ENCODE data around the gene GPR25. TPM values are rescaled to one million over a fixed set of nuclear protein-coding genes. Genes with fewer than 3 reads are reported as not detected.

Gene GPR25, protein sequence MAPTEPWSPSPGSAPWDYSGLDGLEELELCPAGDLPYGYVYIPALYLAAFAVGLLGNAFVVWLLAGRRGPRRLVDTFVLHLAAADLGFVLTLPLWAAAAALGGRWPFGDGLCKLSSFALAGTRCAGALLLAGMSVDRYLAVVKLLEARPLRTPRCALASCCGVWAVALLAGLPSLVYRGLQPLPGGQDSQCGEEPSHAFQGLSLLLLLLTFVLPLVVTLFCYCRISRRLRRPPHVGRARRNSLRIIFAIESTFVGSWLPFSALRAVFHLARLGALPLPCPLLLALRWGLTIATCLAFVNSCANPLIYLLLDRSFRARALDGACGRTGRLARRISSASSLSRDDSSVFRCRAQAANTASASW
- not detected in 2 replicates for total RNA-seq (2014; rRNA removed; shearing (Covaris generic); ENCODE audit: low replicate concordance)

DNA sequence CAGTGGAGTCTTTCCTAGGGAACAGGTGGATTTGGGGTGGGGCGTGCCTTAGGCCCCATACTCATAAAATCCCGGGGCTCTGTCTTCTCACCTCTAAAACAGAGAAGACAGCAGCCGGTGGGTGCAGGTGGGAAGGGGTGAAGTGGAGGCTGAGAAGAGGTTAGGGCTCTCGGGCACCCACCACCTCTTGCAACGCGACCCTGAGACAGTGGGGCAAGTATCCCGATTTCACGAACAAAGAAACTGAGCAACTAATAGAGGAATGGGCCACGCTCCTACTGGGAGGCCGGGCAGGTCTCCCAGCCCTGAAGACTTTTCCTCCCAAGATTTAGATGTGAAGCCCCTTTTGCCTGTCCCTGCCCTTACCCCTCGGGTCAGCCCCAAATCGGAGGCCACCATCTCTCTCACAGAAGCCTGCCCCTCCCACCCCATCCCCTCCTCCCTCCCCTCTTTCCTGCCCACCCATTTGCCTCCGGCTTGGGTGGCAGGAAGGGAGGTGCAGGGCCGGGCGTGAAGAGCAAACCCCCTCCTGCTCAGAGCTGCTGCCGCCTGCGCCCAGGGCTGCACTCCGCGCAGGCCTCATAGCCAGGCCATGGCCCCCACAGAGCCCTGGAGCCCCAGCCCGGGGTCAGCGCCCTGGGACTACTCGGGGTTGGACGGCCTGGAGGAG lies at the start of gene GPR25:
GPR25 (plus strand) TSS at position 536 of the 670 bp plus-strand sequence; CDS start at position 593, 57 bp downstream.
- DNase-seq, result no peak
- H3K27me3 ChIP-seq, result peaks cover 8% of the 10 kb centered on the region
- no peaks in the 10 kb centered on the region for H3K9me3 ChIP-seq
- no peaks in the 10 kb centered on the region for H3K36me3 ChIP-seq
- H3K4me3 ChIP-seq, result no peak within 1 kb of the TSS

DNA sequence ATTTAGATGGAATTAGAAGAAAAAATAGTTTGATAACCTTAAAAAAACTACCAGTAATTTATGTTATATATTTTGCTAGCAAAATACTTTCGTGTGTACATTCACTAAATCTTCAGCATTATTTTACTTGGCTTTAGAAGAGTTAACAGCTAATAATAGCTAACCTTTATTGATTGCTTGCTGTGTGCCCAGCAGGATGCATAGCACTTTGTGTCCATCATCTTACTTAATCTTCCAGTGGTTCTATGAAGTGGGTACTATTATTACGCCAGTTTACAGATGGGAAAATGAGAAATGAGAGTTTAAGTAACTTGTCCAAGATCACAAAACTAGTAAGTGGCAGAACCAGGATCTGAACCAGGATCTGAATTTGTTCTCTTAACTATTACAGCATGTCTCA lies 41.7 kb upstream of the GPR25 start:
- DNase-seq, result no peak
- Histone ChIP-seq H3K27me3 (no peaks in the 10 kb centered on the region), H3K9me3 (no peaks in the 10 kb centered on the region), H3K4me3 (no peak overlapping the region), H3K36me3 (peaks cover 17% of the 10 kb centered on the region)

DNA sequence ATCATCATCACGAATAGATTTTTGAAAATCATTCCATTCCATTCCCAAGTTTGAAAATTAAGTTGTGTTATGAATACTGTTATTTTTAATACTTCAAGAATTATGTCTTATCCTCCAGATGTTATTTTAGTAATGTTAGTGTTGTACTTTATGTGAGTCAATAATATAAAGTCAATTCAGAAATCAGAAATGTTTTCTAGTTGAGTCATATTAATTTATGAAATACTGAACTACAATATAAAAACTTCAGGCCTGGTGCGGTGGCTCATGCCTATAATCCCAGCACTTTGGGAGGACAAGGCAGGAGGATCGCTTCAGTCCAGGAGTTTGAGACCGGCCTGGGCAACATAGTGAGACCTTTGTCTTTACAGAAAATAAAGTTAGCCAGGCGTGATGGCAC lies 38.4 kb upstream of the GPR25 start:
- no peaks in the 10 kb centered on the region for H3K27me3 ChIP-seq
- H3K36me3 ChIP-seq, result peaks cover 25% of the 10 kb centered on the region
- no peak overlapping the region for H3K4me3 ChIP-seq
- peaks cover 7% of the 10 kb centered on the region; the same call in 1 of the 2 replicates for H3K9me3 ChIP-seq
- DNase-seq, result no peak

DNA sequence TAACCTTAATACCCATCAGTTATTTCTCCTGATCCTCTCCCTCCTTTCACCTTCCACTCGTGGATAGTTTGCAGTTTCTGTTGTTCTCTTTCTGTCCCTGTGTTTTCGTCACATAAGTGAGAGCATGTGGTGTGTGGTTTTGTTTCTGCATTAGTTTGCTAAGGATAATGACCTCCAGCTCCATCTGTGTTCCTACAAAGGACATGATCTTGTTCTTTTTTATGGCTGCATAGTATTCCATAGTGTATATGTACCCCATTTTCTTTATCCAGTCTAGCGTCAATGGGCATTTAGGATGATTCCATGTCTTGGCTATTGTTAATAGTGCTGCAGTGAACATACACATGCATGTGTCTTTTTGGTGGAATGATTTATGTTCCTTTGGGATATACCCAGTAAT lies 36.6 kb upstream of the GPR25 start:
- H3K27me3 ChIP-seq, result no peaks in the 10 kb centered on the region
- peaks cover 26% of the 10 kb centered on the region for H3K36me3 ChIP-seq
- H3K9me3 ChIP-seq, result peaks cover 7% of the 10 kb centered on the region; the same call in 1 of the 2 replicates
- DNase-seq, result no peak
- no peak overlapping the region for H3K4me3 ChIP-seq

DNA sequence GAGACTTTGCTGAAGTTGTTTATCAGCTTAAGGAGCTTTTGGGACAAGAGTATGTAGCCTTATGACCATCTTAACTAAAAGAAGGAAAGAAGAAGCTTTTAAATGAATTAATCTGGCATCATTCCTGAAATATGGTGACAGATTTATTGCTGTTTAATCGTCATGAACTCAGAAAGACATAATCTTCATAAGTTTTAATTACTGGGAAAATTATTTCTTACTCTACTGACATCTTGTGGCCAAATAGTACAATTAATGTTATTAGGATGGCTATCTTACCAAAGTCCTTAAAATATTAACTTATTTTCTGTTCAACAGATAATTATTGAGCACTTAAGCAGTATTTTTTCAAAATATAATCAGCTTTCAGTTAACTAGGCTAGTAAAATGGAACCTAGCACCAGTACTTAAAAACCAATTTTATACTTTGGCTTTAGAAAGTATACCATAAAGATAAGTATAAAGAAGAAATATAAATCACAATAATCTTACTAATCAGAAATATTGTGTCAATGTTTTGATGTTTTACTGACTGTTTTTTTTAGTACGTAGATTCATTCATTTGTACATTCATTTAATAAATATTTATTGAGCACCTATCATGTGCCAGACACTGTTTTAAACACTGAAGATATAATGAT lies 34.7 kb upstream of the GPR25 start:
- Histone ChIP-seq H3K36me3 (peaks cover 31% of the 10 kb centered on the region), H3K9me3 (peaks cover 7% of the 10 kb centered on the region; the same call in 1 of the 2 replicates), H3K27me3 (no peaks in the 10 kb centered on the region), H3K4me3 (no peak overlapping the region)
- no peak for DNase-seq

DNA sequence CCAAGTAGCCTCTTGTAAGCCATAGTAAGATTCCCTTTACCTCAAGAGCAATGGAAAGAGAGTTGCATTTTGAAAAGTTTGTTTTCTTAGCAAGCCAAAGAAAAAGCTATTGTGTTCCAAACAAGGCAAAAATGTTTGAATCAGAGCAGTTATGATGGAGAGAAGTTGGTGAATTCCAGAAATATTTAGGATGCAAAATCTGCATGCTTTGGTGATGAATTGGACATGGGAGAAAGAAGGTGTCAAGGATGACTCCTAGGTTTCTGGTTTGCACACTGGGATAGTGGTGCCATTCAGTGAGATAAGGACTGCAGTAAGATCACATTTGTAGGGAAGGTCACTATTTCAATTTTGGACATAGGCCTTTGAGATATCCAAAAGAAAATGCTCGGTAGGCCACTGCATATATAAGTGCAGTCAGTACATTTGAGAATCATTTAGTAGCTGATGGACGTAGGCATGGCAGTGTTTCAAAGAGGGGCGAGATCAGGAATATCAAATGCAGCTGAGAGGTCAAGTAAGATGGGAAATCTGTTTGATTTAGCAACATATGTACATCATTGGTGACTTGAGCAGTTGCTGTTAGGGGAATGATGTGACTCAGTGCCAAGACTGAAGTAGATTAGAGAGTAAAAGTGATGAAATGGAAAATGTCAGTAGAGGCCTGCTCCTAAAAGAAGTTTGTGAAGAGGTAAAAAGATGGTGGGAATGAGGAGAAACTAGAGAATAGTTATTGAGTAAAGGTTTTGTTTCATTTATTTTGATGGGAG lies 33.9 kb upstream of the GPR25 start:
- H3K4me3 ChIP-seq, result no peak overlapping the region
- H3K9me3 ChIP-seq, result peaks cover 7% of the 10 kb centered on the region; the same call in 1 of the 2 replicates
- no peaks in the 10 kb centered on the region for H3K27me3 ChIP-seq
- no peak for DNase-seq
- peaks cover 35% of the 10 kb centered on the region for H3K36me3 ChIP-seq

DNA sequence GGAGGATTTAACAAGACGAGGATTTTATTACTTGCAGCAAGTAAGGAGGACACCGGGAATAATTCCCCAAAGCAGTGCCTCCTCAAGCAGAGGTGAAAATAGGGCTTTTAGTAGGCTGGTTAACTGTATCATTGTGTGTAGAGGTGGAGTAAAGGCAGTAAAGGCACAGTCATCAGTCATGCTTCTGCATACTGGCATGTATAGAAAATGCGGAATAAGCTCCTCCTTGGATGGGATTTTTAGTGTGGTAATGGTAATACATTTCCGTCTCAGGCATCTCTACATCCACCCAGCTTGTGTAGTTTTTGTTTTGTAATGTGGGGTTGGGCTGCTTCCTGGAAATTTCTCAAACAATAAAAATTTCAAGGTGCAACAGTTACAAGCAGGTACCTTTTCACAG lies 27.4 kb upstream of the GPR25 start:
- Histone ChIP-seq H3K9me3 (no peaks in the 10 kb centered on the region), H3K4me3 (no peak overlapping the region), H3K27me3 (no peaks in the 10 kb centered on the region), H3K36me3 (peaks cover 48% of the 10 kb centered on the region)
- DNase-seq, result no peak

DNA sequence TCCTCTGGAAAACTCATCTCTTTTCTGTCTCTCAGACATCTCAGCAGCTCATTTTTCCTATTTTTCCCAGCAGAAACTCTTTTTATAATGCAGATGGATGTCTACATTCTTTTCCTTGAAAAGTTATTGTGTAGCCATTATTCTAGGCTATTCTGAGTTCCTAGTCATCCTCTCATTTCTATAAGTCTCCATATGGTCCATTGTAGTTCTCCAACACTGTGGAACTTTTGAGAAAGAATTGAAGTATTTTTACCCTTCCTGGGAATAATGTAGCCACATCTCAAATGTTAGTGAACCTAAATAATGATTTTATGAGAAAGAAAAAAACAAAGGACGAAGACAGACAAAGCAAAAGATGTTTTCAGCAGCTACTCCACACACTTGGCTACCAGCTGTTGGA lies 26.4 kb upstream of the GPR25 start:
- peaks cover 55% of the 10 kb centered on the region for H3K36me3 ChIP-seq
- H3K27me3 ChIP-seq, result no peaks in the 10 kb centered on the region
- no peak overlapping the region for H3K4me3 ChIP-seq
- H3K9me3 ChIP-seq, result no peaks in the 10 kb centered on the region
- no peak for DNase-seq

DNA sequence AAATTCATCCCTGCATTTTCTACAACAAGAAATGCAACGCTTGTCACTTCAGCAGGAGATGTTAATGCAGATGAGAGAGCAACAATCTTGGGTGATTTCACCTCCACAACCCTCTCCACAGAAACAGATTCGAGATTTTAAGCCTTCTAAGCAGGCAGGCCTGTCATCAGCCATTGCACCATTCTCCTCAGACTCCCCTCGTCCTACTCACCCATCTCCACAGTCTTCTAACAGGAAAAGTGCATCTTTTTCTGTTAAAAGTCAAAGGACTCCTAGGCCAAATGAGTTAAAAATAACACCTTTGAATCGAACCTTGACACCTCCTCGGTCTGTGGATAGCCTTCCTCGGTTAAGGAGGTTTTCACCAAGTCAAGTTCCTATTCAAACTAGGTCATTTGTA lies 23.4 kb upstream of the GPR25 start:
- Histone ChIP-seq H3K4me3 (no peak overlapping the region), H3K27me3 (no peaks in the 10 kb centered on the region), H3K9me3 (no peaks in the 10 kb centered on the region), H3K36me3 (peaks cover 68% of the 10 kb centered on the region)
- no peak for DNase-seq

DNA sequence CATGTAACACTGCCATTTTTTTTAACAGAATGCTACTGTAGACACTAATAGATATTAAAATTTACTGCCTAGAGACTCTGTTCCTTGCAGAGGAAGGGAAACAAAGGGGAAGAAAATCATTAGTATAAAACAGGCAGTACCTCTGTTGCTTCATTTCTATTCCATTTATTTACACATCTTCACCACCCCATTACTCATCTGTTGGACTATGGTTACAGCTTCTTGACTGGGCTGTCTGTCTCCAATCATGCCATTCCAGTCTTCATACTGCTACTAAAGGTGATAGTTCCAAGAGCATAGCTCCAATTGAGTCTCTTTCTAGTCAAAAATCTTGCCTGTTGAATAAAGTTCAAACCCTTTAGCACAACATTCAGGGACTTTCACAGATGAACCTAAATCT lies 22.2 kb upstream of the GPR25 start:
- Histone ChIP-seq H3K9me3 (no peaks in the 10 kb centered on the region), H3K27me3 (no peaks in the 10 kb centered on the region), H3K36me3 (peaks cover 76% of the 10 kb centered on the region), H3K4me3 (no peak overlapping the region)
- no peak for DNase-seq

DNA sequence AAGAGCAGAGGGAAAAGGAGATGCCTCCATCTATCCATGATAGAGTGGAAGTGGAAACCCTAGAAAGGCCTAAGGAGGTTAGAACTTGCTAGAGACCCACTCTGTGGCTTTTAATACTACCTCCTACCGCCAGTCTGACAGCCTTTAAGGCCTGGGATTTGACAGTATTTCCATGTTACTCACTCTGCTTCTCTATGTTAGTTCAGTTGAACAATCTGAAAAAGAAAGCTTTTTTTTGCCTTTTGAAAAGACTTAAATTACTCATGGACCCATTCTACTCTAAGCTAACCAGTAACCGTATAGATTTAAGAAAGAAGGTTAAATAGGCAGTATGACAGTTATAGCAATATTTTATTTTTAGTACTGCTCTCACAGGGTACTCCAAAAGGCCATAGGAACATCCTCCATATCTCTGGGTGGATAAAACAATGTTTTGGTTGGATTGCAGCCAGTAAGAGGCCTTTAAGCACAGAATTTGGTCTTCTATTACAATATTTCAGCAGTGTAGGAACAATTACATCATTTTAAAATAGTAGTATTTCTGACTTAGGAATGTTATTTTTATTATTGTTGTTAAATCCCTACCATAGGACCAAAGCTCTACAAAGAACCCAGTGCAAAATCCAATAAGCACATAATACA lies 15.9 kb upstream of the GPR25 start:
- DNase-seq, result no peak
- Histone ChIP-seq H3K36me3 (peaks cover 65% of the 10 kb centered on the region), H3K27me3 (no peaks in the 10 kb centered on the region), H3K4me3 (no peak overlapping the region), H3K9me3 (no peaks in the 10 kb centered on the region)

DNA sequence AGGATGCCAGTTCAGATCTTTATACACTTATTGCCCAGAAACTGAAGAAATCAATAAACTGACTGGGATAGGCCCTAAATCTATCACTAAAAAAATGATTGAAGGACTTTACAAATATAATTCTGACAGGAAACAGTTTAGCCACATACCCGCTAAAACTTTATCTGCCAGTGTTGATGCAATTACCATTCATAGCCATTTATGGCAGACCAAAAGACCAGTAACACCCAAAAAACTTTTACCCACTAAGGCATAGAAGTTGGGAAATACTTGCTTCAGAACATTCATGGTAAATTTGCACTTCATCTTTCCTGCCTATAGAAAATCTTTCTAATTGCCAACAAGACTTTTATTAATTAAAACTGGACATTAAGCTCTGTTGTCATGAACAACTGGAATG lies 15.0 kb upstream of the GPR25 start:
- DNase-seq, result no peak
- H3K4me3 ChIP-seq, result no peak overlapping the region
- H3K27me3 ChIP-seq, result no peaks in the 10 kb centered on the region
- no peaks in the 10 kb centered on the region for H3K9me3 ChIP-seq
- H3K36me3 ChIP-seq, result peaks cover 57% of the 10 kb centered on the region

DNA sequence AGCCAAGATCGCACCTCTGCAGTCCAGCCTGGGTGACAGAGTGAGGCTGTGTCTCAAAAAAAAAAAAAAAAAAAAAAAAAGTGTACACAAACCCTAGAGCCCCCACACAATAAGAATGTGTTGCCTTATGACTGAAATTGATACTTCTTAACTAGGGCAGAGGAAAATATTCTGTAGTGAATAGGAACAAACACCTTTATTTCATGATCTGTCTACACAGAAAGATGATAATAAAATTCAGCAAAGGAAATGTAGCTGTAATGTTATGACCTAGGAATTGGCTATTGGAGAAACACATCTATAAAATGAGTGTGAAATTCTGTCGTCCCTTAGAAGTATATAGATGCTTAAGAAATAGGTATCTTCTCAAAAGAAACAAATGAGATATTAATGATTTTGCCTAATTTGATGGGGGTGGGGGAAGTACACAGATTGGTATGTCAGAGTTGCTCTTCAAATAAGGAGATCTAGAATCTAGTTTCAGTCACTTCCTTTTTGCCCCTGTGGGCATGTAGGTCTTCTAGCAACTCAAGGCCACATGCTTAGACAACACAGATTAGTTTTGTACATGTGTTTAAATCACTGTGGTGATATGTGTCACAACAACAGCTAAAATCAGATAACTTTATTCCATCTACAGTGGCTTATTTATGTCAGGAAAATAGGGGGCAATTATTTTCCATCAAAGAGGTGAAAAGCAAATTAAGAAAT lies 10.7 kb upstream of the GPR25 start:
- H3K4me3 ChIP-seq, result no peak overlapping the region
- peaks cover 24% of the 10 kb centered on the region for H3K36me3 ChIP-seq
- DNase-seq, result no peak

DNA sequence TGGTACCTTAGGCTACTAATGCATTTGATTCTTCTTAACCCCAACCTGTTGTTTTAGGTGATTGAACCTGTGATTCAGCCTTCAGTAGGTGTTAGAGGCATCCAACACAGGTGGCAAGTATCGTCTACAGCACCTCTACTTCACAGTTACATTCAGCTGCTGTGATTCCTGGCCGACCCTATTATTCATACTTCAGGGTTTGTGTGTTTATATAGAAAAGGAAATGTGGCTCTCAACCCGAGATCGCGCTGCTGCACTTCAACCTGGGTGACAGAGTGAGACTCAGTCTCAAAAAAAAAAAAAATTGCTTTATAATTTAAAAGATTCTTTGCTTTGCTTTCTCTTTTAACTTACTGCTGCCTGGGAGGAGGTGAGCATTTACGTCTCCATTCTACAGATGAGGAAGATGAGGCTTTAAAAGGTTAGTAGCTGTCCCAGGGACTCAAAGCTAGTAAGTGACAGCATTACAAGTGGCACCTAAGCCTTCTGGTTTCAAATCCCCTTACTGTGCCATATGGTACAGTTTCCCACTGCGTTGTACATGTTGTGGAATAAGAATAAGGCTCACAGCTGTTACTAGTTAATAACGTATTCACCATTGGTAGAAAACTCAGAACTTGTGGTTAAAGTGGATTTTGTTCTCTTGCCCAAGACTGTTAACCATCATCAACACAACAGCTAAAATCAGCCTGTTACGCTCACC lies 9.9 kb upstream of the GPR25 start:
- no peak for DNase-seq
- no peaks in the 10 kb centered on the region for H3K9me3 ChIP-seq
- H3K27me3 ChIP-seq, result no peaks in the 10 kb centered on the region
- peaks cover 17% of the 10 kb centered on the region for H3K36me3 ChIP-seq
- no peak overlapping the region for H3K4me3 ChIP-seq

More for the DNA sequence above, 10.7 kb upstream of the GPR25 start:
- Histone ChIP-seq H3K9me3 (no peaks in the 10 kb centered on the region), H3K27me3 (no peaks in the 10 kb centered on the region)

DNA sequence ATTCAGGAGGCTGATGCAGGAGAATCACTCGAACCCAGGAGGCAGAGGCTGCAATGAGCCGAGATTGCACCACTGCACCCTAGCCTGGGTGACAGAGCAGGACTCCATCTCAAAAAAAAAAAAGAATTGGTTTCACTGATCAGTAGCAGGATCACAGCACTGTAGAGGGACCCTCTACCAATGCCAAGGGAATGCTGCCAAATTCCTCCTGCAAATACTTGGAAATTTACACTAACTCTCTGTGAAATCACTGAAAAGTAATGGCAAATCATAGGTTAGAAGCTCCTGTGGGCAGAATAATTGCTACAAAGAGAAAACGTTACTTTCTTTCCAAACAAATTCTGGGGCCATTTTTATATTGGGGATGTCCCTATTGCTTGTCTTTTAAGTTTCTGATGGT lies 6.7 kb upstream of the GPR25 start:
- H3K4me3 ChIP-seq, result no peak overlapping the region
- H3K36me3 ChIP-seq, result peaks cover 6% of the 10 kb centered on the region
- no peaks in the 10 kb centered on the region for H3K9me3 ChIP-seq
- H3K27me3 ChIP-seq, result no peaks in the 10 kb centered on the region
- DNase-seq, result no peak

All from MG63 (cell line).